ENCODE measurements around the gene DGUOK. TPM values are rescaled to one million over a fixed set of nuclear protein-coding genes. Genes with fewer than 3 reads are reported as not detected.

DGUOK gene
- total and polyA plus RNA-seq, 2 experiments from 2014 or later, result 68.0 to 116 TPM

- TF ChIP-seq EZH2phosphoT487 (IDR thresholded peaks at IDR 0.05; ENCODE audit: low read depth, severe bottlenecking, unreplicated experiment), result no peak
- TF ChIP-seq EZH2 (IDR thresholded peaks at IDR 0.05; ENCODE audit: borderline replicate concordance), result no peak
- TF ChIP-seq, protein P1, sequence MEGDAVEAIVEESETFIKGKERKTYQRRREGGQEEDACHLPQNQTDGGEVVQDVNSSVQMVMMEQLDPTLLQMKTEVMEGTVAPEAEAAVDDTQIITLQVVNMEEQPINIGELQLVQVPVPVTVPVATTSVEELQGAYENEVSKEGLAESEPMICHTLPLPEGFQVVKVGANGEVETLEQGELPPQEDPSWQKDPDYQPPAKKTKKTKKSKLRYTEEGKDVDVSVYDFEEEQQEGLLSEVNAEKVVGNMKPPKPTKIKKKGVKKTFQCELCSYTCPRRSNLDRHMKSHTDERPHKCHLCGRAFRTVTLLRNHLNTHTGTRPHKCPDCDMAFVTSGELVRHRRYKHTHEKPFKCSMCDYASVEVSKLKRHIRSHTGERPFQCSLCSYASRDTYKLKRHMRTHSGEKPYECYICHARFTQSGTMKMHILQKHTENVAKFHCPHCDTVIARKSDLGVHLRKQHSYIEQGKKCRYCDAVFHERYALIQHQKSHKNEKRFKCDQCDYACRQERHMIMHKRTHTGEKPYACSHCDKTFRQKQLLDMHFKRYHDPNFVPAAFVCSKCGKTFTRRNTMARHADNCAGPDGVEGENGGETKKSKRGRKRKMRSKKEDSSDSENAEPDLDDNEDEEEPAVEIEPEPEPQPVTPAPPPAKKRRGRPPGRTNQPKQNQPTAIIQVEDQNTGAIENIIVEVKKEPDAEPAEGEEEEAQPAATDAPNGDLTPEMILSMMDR (IDR thresholded peaks at IDR 0.05; ENCODE audit: poor library complexity), result no peak
- no peak overlapping the region for H3K27ac ChIP-seq
- no peaks in the 10 kb centered on the region for H3K9me3 ChIP-seq (ENCODE audit: low read depth)
- H4K20me1 ChIP-seq (ENCODE audit: insufficient read depth, poor library complexity, severe bottlenecking), result no peaks in the 10 kb centered on the region
- H3K4me2 ChIP-seq, result no peak overlapping the region
- H3K36me3 ChIP-seq (replicated peaks; ENCODE audit: insufficient read depth, low read depth), result no peaks in the 10 kb centered on the region
- no peaks in the 10 kb centered on the region for H3K4me1 ChIP-seq (ENCODE audit: insufficient read depth)
- no peak for DNase-seq (ENCODE audit: low spot score)
- WGBS (ENCODE audit: low lambda C conversion rate, missing lambda C conversion rate), result 80% methylated on average over 7 of the region's 7 CpGs
- no peaks in the 10 kb centered on the region for H3K79me2 ChIP-seq
- no peak overlapping the region for H3K4me3 ChIP-seq
- no peak overlapping the region for H2AFZ ChIP-seq
- H3K9me2 ChIP-seq (replicated peaks; ENCODE audit: insufficient read depth), result no peaks in the 10 kb centered on the region
- no peaks in the 10 kb centered on the region for H3K27me3 ChIP-seq
Observed at GRCh38 chr2:73970850-73971471, 44.3 kb downstream of the DGUOK start.

DNA sequence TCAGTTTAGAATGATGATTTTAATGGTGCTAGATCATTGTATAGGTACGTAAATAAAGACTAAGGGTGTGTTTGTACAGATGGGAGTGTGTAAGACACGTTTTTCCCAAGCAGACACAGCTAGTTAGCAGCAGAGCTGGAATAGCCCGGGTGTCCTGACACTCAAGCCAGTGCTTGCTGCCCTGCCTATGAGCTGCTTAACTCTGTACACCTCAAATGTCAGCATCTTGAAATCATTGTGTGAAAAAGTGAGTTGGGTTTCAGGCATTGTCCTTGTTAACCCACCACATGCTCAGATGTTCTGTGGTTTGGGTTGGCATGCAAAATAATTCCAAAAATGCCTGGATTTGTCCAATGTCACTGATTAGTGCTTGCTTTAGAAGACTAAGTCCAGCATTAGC lies 45.0 kb downstream of the DGUOK start:
- H2AFZ ChIP-seq, result no peak overlapping the region
- no peaks in the 10 kb centered on the region for H3K4me1 ChIP-seq (ENCODE audit: insufficient read depth)
- H3K9me2 ChIP-seq (replicated peaks; ENCODE audit: insufficient read depth), result no peaks in the 10 kb centered on the region
- H4K20me1 ChIP-seq (ENCODE audit: insufficient read depth, poor library complexity, severe bottlenecking), result no peaks in the 10 kb centered on the region
- TF ChIP-seq EZH2 (IDR thresholded peaks at IDR 0.05; ENCODE audit: borderline replicate concordance), result no peak
- TF ChIP-seq EZH2phosphoT487 (IDR thresholded peaks at IDR 0.05; ENCODE audit: low read depth, severe bottlenecking, unreplicated experiment), result no peak
- TF ChIP-seq, protein P1 (IDR thresholded peaks at IDR 0.05; ENCODE audit: poor library complexity), result no peak
- no peaks in the 10 kb centered on the region for H3K9me3 ChIP-seq (ENCODE audit: low read depth)
- 69% methylated on average over 3 of the region's 3 CpGs for WGBS (ENCODE audit: low lambda C conversion rate, missing lambda C conversion rate)
- no peaks in the 10 kb centered on the region for H3K27me3 ChIP-seq
- no peaks in the 10 kb centered on the region for H3K79me2 ChIP-seq
- no peak overlapping the region for H3K27ac ChIP-seq
- no peak overlapping the region for H3K4me3 ChIP-seq
- H3K4me2 ChIP-seq, result no peak overlapping the region
- no peak for DNase-seq (ENCODE audit: low spot score)
- H3K36me3 ChIP-seq (replicated peaks; ENCODE audit: insufficient read depth, low read depth), result no peaks in the 10 kb centered on the region

DNA sequence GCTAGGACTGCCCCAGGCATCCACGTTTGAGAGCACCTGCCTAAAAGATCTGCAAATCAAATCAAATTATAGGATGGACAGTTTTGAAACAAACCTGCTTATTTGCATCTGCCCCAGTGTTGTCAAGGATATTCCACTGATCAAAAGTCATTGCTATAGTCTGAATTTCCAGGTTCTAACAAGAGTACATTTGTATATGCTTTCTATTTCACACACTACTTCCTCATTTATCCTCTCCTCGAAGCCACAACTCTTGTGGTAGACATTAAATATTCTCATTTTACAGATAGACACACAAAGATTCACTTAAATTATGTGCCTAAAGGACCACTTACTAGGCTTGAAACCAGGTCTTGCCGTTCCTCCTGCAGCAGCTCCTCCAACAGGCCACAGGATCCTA lies 46.2 kb downstream of the DGUOK start:
- no peak overlapping the region for H3K27ac ChIP-seq
- WGBS (ENCODE audit: low lambda C conversion rate, missing lambda C conversion rate), result 81% methylated on average over 3 of the region's 3 CpGs
- TF ChIP-seq, protein P1 (IDR thresholded peaks at IDR 0.05; ENCODE audit: poor library complexity), result no peak
- TF ChIP-seq EZH2 (IDR thresholded peaks at IDR 0.05; ENCODE audit: borderline replicate concordance), result no peak
- TF ChIP-seq EZH2phosphoT487 (IDR thresholded peaks at IDR 0.05; ENCODE audit: low read depth, severe bottlenecking, unreplicated experiment), result no peak

More for the DNA sequence above, 46.2 kb downstream of the DGUOK start:
- H3K4me2 ChIP-seq, result no peak overlapping the region
- H3K79me2 ChIP-seq, result no peaks in the 10 kb centered on the region
- H3K9me3 ChIP-seq (ENCODE audit: low read depth), result no peaks in the 10 kb centered on the region
- no peaks in the 10 kb centered on the region for H3K9me2 ChIP-seq (replicated peaks; ENCODE audit: insufficient read depth)
- no peaks in the 10 kb centered on the region for H3K36me3 ChIP-seq (replicated peaks; ENCODE audit: insufficient read depth, low read depth)
- H4K20me1 ChIP-seq (ENCODE audit: insufficient read depth, poor library complexity, severe bottlenecking), result no peaks in the 10 kb centered on the region
- no peak for DNase-seq (ENCODE audit: low spot score)
- no peaks in the 10 kb centered on the region for H3K27me3 ChIP-seq
- H3K4me3 ChIP-seq, result no peak overlapping the region
- H3K4me1 ChIP-seq (ENCODE audit: insufficient read depth), result no peaks in the 10 kb centered on the region
- H2AFZ ChIP-seq, result no peak overlapping the region

Measured in hepatocyte (in vitro differentiated cells).